Keratinocyte (primary cell): ENCODE measurements around the gene GRM7. TPM values are rescaled to one million over a fixed set of nuclear protein-coding genes. Genes with fewer than 3 reads are reported as not detected.

Experiments used
- DNase-seq: peaks from one replicate; pipeline ENCODE4 v3.0.0-alpha.2; 2011; ENCODE audit warnings: low read depth, missing footprints, low spot score
- FAIRE-seq: peaks from 2 replicates; lab custom pipeline; 2011; peaks lifted over from hg19 to GRCh38; lab: Jason Lieb, UNC
- H2AFZ ChIP-seq: 2 replicates; pipeline ENCODE4 v1.6.0; 2012; ENCODE audit warnings: low read length, control low read depth, inconsistent platforms; ENCODE audit not compliant: control insufficient read depth
- H3K27ac ChIP-seq: 2 replicates; pipeline ENCODE4 v1.5.1; 2011; ENCODE audit warnings: low read length; ENCODE audit not compliant: control insufficient read depth, insufficient read depth
- H3K27me3 ChIP-seq: 3 replicates; pipeline ENCODE4 v1.6.0; 2011; ENCODE audit warnings: low read length; ENCODE audit not compliant: control insufficient read depth, insufficient read depth; ENCODE audit errors: extremely low read depth
- H3K36me3 ChIP-seq, 2 experiments: 2 replicates in 1 of 2; 3 replicates in 1 of 2; pipeline ENCODE4 v1.5.1; 2011; ENCODE audit warnings: low read length in 2 of 2, mild to moderate bottlenecking in 1 of 2; ENCODE audit not compliant: control insufficient read depth in 2 of 2, insufficient read depth in 2 of 2; ENCODE audit errors: extremely low read depth in 1 of 2
- H3K4me1 ChIP-seq: 3 replicates; pipeline ENCODE4 v1.5.1; 2011; ENCODE audit warnings: low read length; ENCODE audit not compliant: control insufficient read depth, insufficient read depth; ENCODE audit errors: extremely low read depth
- H3K4me2 ChIP-seq: 3 replicates; pipeline ENCODE4 v1.6.0; 2011; ENCODE audit warnings: low read depth, low read length; ENCODE audit not compliant: control insufficient read depth, insufficient read depth; ENCODE audit errors: extremely low read depth
- H3K4me3 ChIP-seq, 3 experiments: fragments of 200-600 bp in 1 of 3; sonication (generic) in 1 of 3; 2 replicates in 2 of 3; 3 replicates in 1 of 3; pipeline ENCODE4 v1.5.1; 2011 to 2016; ENCODE audit warnings: low read length in 3 of 3, mild to moderate bottlenecking in 3 of 3, control low read depth in 2 of 3, inconsistent platforms in 1 of 3, low read depth in 1 of 3, mixed read lengths in 1 of 3, mixed run types in 1 of 3, moderate library complexity in 1 of 3; ENCODE audit not compliant: control insufficient read depth in 2 of 3, insufficient read depth in 2 of 3; ENCODE audit errors: extremely low read depth in 1 of 3
- H3K79me2 ChIP-seq: 2 replicates; pipeline ENCODE4 v1.6.0; 2012; ENCODE audit warnings: low read length; ENCODE audit not compliant: control insufficient read depth, insufficient read depth
- H3K9ac ChIP-seq: 3 replicates; pipeline ENCODE4 v1.6.0; 2011; ENCODE audit warnings: low read length; ENCODE audit not compliant: control insufficient read depth, insufficient read depth; ENCODE audit errors: extremely low read depth
- H3K9me1 ChIP-seq: 3 replicates; pipeline ENCODE4 v1.6.0; 2011; ENCODE audit warnings: low read length; ENCODE audit not compliant: control insufficient read depth, insufficient read depth; ENCODE audit errors: extremely low read depth
- H3K9me3 ChIP-seq: 2 replicates; pipeline ENCODE4 v1.5.1; 2012; ENCODE audit warnings: low read depth, low read length; ENCODE audit not compliant: control insufficient read depth
- H4K20me1 ChIP-seq: 3 replicates; pipeline ENCODE4 v1.6.0; 2011; ENCODE audit warnings: low read length; ENCODE audit not compliant: control insufficient read depth, insufficient read depth; ENCODE audit errors: extremely low read depth
- EZH2 ChIP-seq: IDR thresholded peaks from one replicate; pipeline ENCODE4 v1.6.1; 2012; ENCODE audit warnings: inconsistent platforms, mild to moderate bottlenecking, low read length, moderate library complexity
- dilution Hi-C: fragments of 300-500 bp; cut with MboI; formaldehyde crosslinking; loops from one replicate; pipeline ENCODE4 v1.7.0; 2020; ENCODE audit warnings: low sequenced_read_pairs; ENCODE audit not compliant: extremely low pct_ligation_motif_present
- polyA plus RNA-seq, 5 experiments: library from polyadenylated mRNA; depleted of rRNA in 3 of 5; stranded (reverse) in 3 of 5; stranded (forward) in 1 of 5; unstranded in 1 of 5; fragments of >200 nt; gene quantifications; 1 replicate in 1 of 5; 2 replicates in 3 of 5; 3 replicates in 1 of 5; pipeline versions ENCODE4 v1.2.1 to v1.2.3, GENCODE V29; 2011 to 2012; ENCODE audit warnings: missing spikeins in 2 of 5, low read depth in 1 of 5, low replicate concordance in 1 of 5
- TF ChIP-seq, protein P1 (sequence below), 3 experiments: IDR thresholded peaks in 1 of 3; conservative IDR thresholded peaks in 1 of 3; optimal IDR thresholded peaks in 1 of 3; 2 replicates in 2 of 3; 3 replicates in 1 of 3; pipeline versions ENCODE3 to v1.5.1; 2011; ENCODE audit warnings: low read length in 3 of 3, mild to moderate bottlenecking in 3 of 3, moderate library complexity in 2 of 3, control low read depth in 1 of 3, inconsistent platforms in 1 of 3; ENCODE audit not compliant: insufficient read depth in 2 of 3; ENCODE audit errors: extremely low read depth in 1 of 3

GRM7 gene
- polyA plus RNA-seq, 1 donor (not counting 4 experiments of a cell fraction or from before 2014, with no cell fraction given): not detected

DNA sequence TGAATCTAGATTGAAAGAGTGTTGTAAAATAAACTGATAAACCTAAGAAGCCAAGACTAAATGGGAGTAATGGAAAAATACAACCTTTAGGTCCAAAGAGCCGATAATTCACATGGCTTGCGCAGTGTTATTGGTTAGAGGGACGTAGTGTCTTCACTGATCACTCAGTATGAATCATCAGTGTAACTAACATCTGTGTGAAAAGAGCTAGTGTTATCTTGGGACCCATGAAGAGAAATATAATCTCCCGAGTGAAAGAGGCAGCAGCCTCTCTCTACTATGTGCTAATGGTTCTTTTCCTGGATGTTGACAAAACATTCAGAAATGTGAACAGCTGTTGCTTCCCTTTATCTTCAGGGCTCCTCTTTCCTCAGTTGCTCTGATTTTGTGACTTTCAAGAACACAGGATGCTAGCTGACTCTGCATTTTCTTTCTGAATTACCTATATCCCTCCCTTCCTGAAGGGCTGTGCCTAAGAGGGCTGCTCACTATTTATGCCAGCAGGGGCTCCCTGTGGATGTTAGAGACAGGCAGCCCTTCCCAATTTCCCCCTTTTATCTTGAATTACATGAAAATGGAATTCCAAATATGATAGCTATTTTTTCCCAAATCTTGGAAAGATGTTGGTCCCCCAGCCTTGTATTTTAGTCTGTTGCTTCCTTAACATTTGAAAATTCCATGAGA lies 128.8 kb downstream of the GRM7 start:
- no peaks in the 10 kb centered on the region for H4K20me1 ChIP-seq
- no peaks in the 10 kb centered on the region for H3K9me3 ChIP-seq
- no peak for FAIRE-seq
- no peak overlapping the region for H3K27ac ChIP-seq
- no peak overlapping the region for H2AFZ ChIP-seq
- H3K4me1 ChIP-seq: no peaks in the 10 kb centered on the region
- no peaks in the 10 kb centered on the region for H3K79me2 ChIP-seq
- dilution Hi-C loops: no loop called here
- H3K9me1 ChIP-seq: no peaks in the 10 kb centered on the region
- H3K4me3 ChIP-seq: no peak overlapping the region
- no peaks in the 10 kb centered on the region for H3K27me3 ChIP-seq
- no peak overlapping the region for H3K9ac ChIP-seq
- no peak for DNase-seq
- TF ChIP-seq EZH2: no peak
- H3K36me3 ChIP-seq: no peaks in the 10 kb centered on the region
- no peak overlapping the region for H3K4me2 ChIP-seq

DNA sequence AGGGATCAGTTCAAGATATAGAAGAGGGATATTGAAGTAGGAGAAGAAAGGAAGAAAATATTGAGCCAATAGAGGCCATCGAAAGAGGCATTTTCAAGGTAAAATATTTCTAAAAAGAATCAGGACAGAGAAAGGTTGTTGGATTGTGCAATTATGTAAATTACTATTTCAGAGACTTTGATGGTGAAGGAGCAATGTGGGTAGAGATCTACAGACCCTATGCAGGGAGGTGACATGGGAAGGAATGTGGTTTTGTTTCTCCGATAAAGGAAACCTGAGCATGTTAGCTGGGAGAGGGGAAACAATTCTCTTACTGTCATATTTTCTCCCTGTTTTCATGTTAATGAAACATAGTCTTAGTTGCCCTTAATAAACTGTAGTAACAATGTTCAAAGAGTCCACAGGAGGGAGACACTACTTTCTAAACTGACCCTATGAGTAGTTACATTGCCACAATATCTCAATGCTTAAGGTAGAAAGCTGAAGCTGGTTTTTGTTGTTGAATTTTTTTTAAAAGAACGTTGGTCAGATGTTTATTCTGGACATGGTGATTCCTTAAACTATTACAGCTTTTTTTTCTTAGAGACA lies 133.3 kb downstream of the GRM7 start:
- dilution Hi-C loops: no loop called here
- no peaks in the 10 kb centered on the region for H3K27me3 ChIP-seq
- DNase-seq (no peak), FAIRE-seq (no peak)
- H3K9ac ChIP-seq: no peak overlapping the region
- no peak overlapping the region for H3K4me3 ChIP-seq
- no peaks in the 10 kb centered on the region for H3K9me1 ChIP-seq
- H3K36me3 ChIP-seq: no peaks in the 10 kb centered on the region
- no peak overlapping the region for H3K27ac ChIP-seq
- TF ChIP-seq, protein P1, sequence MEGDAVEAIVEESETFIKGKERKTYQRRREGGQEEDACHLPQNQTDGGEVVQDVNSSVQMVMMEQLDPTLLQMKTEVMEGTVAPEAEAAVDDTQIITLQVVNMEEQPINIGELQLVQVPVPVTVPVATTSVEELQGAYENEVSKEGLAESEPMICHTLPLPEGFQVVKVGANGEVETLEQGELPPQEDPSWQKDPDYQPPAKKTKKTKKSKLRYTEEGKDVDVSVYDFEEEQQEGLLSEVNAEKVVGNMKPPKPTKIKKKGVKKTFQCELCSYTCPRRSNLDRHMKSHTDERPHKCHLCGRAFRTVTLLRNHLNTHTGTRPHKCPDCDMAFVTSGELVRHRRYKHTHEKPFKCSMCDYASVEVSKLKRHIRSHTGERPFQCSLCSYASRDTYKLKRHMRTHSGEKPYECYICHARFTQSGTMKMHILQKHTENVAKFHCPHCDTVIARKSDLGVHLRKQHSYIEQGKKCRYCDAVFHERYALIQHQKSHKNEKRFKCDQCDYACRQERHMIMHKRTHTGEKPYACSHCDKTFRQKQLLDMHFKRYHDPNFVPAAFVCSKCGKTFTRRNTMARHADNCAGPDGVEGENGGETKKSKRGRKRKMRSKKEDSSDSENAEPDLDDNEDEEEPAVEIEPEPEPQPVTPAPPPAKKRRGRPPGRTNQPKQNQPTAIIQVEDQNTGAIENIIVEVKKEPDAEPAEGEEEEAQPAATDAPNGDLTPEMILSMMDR (optimal IDR thresholded peaks at IDR 0.05 in 1 of 3, IDR thresholded peaks at IDR 0.05 in 1 of 3, conservative IDR thresholded peaks at IDR 0.05 in 1 of 3; ENCODE audit: extremely low read depth in 1 of 3, insufficient read depth in 2 of 3, low read length in 3 of 3): peak in 1 of 3 experiments; percentile 13
- no peak for TF ChIP-seq EZH2
- no peaks in the 10 kb centered on the region for H3K4me1 ChIP-seq
- no peak overlapping the region for H3K4me2 ChIP-seq
- H4K20me1 ChIP-seq: no peaks in the 10 kb centered on the region
- H2AFZ ChIP-seq: no peak overlapping the region
- H3K79me2 ChIP-seq: no peaks in the 10 kb centered on the region
- no peaks in the 10 kb centered on the region for H3K9me3 ChIP-seq
